Endothelial cell of umbilical vein (primary cell): Measurements from ENCODE around the gene ARHGEF6. TPM values are rescaled to one million over a fixed set of nuclear protein-coding genes. Genes with fewer than 3 reads are reported as not detected.

Experiments
- BruUV-seq: library from RNA; stranded (reverse); fragments of 400-500 nt; replicated peaks from 2 replicates; lab custom pipeline; 2021; lab: Mats Ljungman, UMichigan
- CTCF ChIA-PET: fragments of 300-600, 350-600 bp; sonication (Branson Sonifier 250); formaldehyde crosslinking; loops from one replicate; lab custom pipeline; 2021; ENCODE audit warnings: antibody characterized with exemption, inconsistent platforms; lab: Charles Lee
- POLR2A ChIA-PET: fragments of 300-600, 350-600 bp; sonication (Branson Sonifier 250); formaldehyde crosslinking; loops from one replicate; lab custom pipeline; 2021; ENCODE audit warnings: antibody characterized with exemption, inconsistent platforms; lab: Charles Lee
- DNase-seq: peaks from one replicate; pipeline ENCODE4 v3.0.0-alpha.2; 2011; ENCODE audit warnings: low read depth, low spot score
- FAIRE-seq: peaks from 2 replicates; lab custom pipeline; 2011; peaks lifted over from hg19 to GRCh38; lab: Jason Lieb, UNC
- H2AFZ ChIP-seq: 2 replicates; pipeline ENCODE4 v1.6.0; 2012; ENCODE audit warnings: low read depth, low read length, control low read depth, inconsistent platforms
- H3K27ac ChIP-seq: 2 replicates; pipeline ENCODE4 v1.5.1; 2011; ENCODE audit warnings: low read depth, mild to moderate bottlenecking, control low read depth, low read length, moderate library complexity; ENCODE audit not compliant: insufficient read depth
- H3K27me3 ChIP-seq, 2 experiments: 2 replicates each; pipeline versions ENCODE4 v1.6.0 to v1.6.1; 2011; ENCODE audit warnings: low read length in 2 of 2, mixed read lengths in 1 of 2; ENCODE audit not compliant: control insufficient read depth in 2 of 2, insufficient read depth in 2 of 2
- H3K36me3 ChIP-seq, 2 experiments: 2 replicates in 1 of 2; 3 replicates in 1 of 2; pipeline ENCODE4 v1.5.1; 2011; ENCODE audit warnings: low read length in 2 of 2, mild to moderate bottlenecking in 1 of 2, moderate library complexity in 1 of 2; ENCODE audit not compliant: control insufficient read depth in 2 of 2, insufficient read depth in 2 of 2; ENCODE audit errors: extremely low read depth in 1 of 2
- H3K4me1 ChIP-seq: 3 replicates; pipeline ENCODE4 v1.5.1; 2011; ENCODE audit warnings: mild to moderate bottlenecking, low read length; ENCODE audit not compliant: control insufficient read depth, insufficient read depth; ENCODE audit errors: extremely low read depth
- H3K4me2 ChIP-seq: 2 replicates; pipeline ENCODE4 v1.6.1; 2011; ENCODE audit warnings: low read length, control low read depth, mixed read lengths; ENCODE audit not compliant: insufficient read depth
- H3K4me3 ChIP-seq, 3 experiments: fragments of 200-600 bp in 1 of 3; sonication (generic), shearing (Covaris generic) in 1 of 3; replicated peaks in 1 of 3; 2 replicates each; pipeline ENCODE4 v1.5.1; 2011 to 2016; ENCODE audit warnings: control low read depth in 3 of 3, low read length in 3 of 3, mild to moderate bottlenecking in 2 of 3, inconsistent platforms in 1 of 3, low read depth in 1 of 3, moderate library complexity in 1 of 3; ENCODE audit not compliant: insufficient read depth in 1 of 3
- H3K79me2 ChIP-seq: 2 replicates; pipeline ENCODE4 v1.6.0; 2012; ENCODE audit warnings: low read length, inconsistent platforms; ENCODE audit not compliant: control insufficient read depth, insufficient read depth
- H3K9ac ChIP-seq: replicated peaks from 2 replicates; pipeline ENCODE3; 2011; ENCODE audit warnings: low read length, control low read depth; ENCODE audit not compliant: insufficient read depth; ENCODE audit errors: extremely low read depth
- H3K9me1 ChIP-seq: replicated peaks from 3 replicates; pipeline ENCODE4 v1.6.0; 2011; ENCODE audit warnings: mild to moderate bottlenecking, low read length; ENCODE audit not compliant: control insufficient read depth, insufficient read depth; ENCODE audit errors: extremely low read depth
- H3K9me3 ChIP-seq: replicated peaks from 2 replicates; pipeline ENCODE4 v1.5.1; 2012; ENCODE audit warnings: low read length, inconsistent platforms; ENCODE audit not compliant: control insufficient read depth, insufficient read depth
- H4K20me1 ChIP-seq: replicated peaks from 2 replicates; pipeline ENCODE3; 2011; ENCODE audit warnings: mild to moderate bottlenecking, low read length; ENCODE audit not compliant: control insufficient read depth, insufficient read depth; ENCODE audit errors: extremely low read depth
- EZH2 ChIP-seq: IDR thresholded peaks from 2 replicates; pipeline ENCODE4 v1.6.1; 2012; ENCODE audit warnings: borderline replicate concordance, low read depth, mild to moderate bottlenecking, moderate library complexity, low read length, inconsistent platforms; ENCODE audit not compliant: severe bottlenecking
- FOS ChIP-seq: IDR thresholded peaks from 2 replicates; pipeline ENCODE4 v1.6.1; 2011; ENCODE audit warnings: mild to moderate bottlenecking, low read length, moderate library complexity, borderline replicate concordance; ENCODE audit not compliant: insufficient read depth
- GATA2 ChIP-seq: IDR thresholded peaks from 2 replicates; pipeline ENCODE4 v1.7.0; 2011; ENCODE audit warnings: low read depth, mild to moderate bottlenecking, moderate library complexity, mixed read lengths, low read length; ENCODE audit not compliant: insufficient read length, insufficient read depth
- JUN ChIP-seq: IDR thresholded peaks from 2 replicates; pipeline ENCODE4 v1.6.1; 2011; ENCODE audit warnings: borderline replicate concordance, low read depth; ENCODE audit not compliant: insufficient read length, insufficient read depth
- MYC ChIP-seq: IDR thresholded peaks from one replicate; pipeline ENCODE4 v1.6.1; 2011; ENCODE audit warnings: mild to moderate bottlenecking, low read depth, low read length
- POLR2A ChIP-seq: IDR thresholded peaks from 2 replicates; pipeline ENCODE4 v1.6.1; 2012; ENCODE audit warnings: low read depth, mild to moderate bottlenecking, control low read depth, low read length
- POLR2AphosphoS5 ChIP-seq: IDR thresholded peaks from 2 replicates; pipeline ENCODE4 v1.6.1; 2012; ENCODE audit warnings: low read depth, mild to moderate bottlenecking, control low read depth, low read length, moderate library complexity; ENCODE audit not compliant: insufficient read depth
- dilution Hi-C: fragments of 300-500 bp; cut with MboI; formaldehyde crosslinking; loops from one replicate; pipeline ENCODE4 v1.15.0; 2019; ENCODE audit warnings: low sequenced_read_pairs; ENCODE audit not compliant: extremely low pct_ligation_motif_present
- intact Hi-C: fragments of 100-400 bp; cut with micrococcal nuclease; formaldehyde crosslinking; loops from one replicate; pipeline ENCODE4 v1.10.0; 2022
- polyA plus RNA-seq, 4 experiments: library from polyadenylated mRNA; depleted of rRNA in 3 of 4; stranded (reverse) in 3 of 4; unstranded in 1 of 4; fragments of >200 nt; gene quantifications; 2 replicates each; pipeline versions ENCODE4 v1.2.1 to v1.2.3, GENCODE V29; 2011 to 2012; ENCODE audit warnings: missing spikeins in 1 of 4
- total RNA-seq: library from RNA; stranded (reverse); gene quantifications from 2 replicates; pipeline ENCODE4 v1.2.3, GENCODE V29; 2021
- TF ChIP-seq, protein P1 (sequence below), 2 donors: IDR thresholded peaks; 1 replicate in 1 of 2; 2 replicates in 1 of 2; pipeline ENCODE4 v1.5.1; 2011; ENCODE audit warnings: low read length in 2 of 2, mild to moderate bottlenecking in 2 of 2, moderate library complexity in 2 of 2, control low read depth in 1 of 2, inconsistent platforms in 1 of 2, low read depth in 1 of 2; ENCODE audit not compliant: insufficient read depth in 1 of 2; ENCODE audit errors: extremely low read depth in 1 of 2
- TF ChIP-seq, protein P2 (sequence below): IDR thresholded peaks from 2 replicates; pipeline ENCODE4 v1.6.1; 2011; ENCODE audit not compliant: insufficient read depth, insufficient read length

ARHGEF6 gene
- total and polyA plus RNA-seq, 2 donors (not counting 3 experiments of a cell fraction or from before 2014, with no cell fraction given), result 4.9 to 6.4 TPM

DNA sequence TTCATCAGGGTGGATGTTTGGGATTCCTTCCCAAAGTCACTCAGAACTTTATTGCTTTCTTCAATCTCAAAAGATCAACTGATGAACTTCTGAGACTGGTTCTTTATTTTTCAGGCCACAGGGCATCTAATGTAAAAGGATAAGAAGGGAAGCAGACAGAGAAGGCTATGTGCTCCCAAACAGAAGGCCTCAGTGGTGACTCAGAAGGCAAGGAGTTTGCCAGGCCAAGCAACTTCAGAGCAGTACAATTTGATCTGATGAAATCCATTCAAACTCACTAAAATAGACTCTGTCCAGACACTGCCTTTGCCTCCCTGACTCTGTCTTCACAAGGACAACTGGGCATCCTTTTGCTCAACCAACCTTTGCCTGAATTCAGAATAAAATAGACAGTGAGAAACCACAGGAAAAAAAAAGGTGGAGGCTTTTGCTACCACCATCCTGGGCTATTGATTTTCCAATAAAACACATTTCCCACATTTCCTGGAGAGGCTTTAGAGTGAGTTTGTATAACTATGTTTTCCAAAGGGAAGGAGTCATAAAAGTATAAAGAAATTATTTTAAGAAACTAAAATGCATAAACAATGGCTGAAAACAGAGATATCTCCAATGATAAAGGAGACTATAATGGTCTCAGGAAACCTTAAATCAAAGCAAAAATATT is 55.2 kb downstream of the ARHGEF6 start:
- no peak for FAIRE-seq
- H2AFZ ChIP-seq, result no peak overlapping the region

More for the DNA sequence above, 55.2 kb downstream of the ARHGEF6 start:
- TF ChIP-seq POLR2A (no peak), GATA2 (no peak), FOS (no peak), POLR2AphosphoS5 (no peak), MYC (no peak), EZH2 (no peak), JUN (no peak)
- TF ChIP-seq, protein P1, sequence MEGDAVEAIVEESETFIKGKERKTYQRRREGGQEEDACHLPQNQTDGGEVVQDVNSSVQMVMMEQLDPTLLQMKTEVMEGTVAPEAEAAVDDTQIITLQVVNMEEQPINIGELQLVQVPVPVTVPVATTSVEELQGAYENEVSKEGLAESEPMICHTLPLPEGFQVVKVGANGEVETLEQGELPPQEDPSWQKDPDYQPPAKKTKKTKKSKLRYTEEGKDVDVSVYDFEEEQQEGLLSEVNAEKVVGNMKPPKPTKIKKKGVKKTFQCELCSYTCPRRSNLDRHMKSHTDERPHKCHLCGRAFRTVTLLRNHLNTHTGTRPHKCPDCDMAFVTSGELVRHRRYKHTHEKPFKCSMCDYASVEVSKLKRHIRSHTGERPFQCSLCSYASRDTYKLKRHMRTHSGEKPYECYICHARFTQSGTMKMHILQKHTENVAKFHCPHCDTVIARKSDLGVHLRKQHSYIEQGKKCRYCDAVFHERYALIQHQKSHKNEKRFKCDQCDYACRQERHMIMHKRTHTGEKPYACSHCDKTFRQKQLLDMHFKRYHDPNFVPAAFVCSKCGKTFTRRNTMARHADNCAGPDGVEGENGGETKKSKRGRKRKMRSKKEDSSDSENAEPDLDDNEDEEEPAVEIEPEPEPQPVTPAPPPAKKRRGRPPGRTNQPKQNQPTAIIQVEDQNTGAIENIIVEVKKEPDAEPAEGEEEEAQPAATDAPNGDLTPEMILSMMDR (IDR thresholded peaks at IDR 0.05; ENCODE audit: extremely low read depth in 1 of 2, insufficient read depth in 1 of 2, low read depth in 1 of 2, low read length in 2 of 2), result no peak
- TF ChIP-seq, protein P2, sequence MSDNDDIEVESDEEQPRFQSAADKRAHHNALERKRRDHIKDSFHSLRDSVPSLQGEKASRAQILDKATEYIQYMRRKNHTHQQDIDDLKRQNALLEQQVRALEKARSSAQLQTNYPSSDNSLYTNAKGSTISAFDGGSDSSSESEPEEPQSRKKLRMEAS, result no peak
- no TSS peak for BruUV-seq
- intact Hi-C loops, result no loop called here
- Histone ChIP-seq H3K9me1 (no peaks in the 10 kb centered on the region), H3K27me3 (no peaks in the 10 kb centered on the region), H3K36me3 (no peaks in the 10 kb centered on the region), H3K9ac (no peak overlapping the region), H3K4me1 (no peaks in the 10 kb centered on the region), H3K79me2 (no peaks in the 10 kb centered on the region), H4K20me1 (no peaks in the 10 kb centered on the region), H3K4me3 (no peak overlapping the region), H3K4me2 (no peak overlapping the region), H3K9me3 (no peaks in the 10 kb centered on the region), H3K27ac (no peak overlapping the region)
- DNase-seq, result peak; percentile 1
- dilution Hi-C loops, result no loop called here
- ChIA-PET POLR2A (no interaction called here), CTCF (no interaction called here)
